H9 (cell line): ENCODE data around the gene C2orf42. TPM values are rescaled to one million over a fixed set of nuclear protein-coding genes. Genes with fewer than 3 reads are reported as not detected.
"Not testable (repeated sequence)": the region's sequence is repeated elsewhere in the genome, so short reads cannot be mapped to it uniquely, and the experiment has no call there.

ENCODE experiments used
- DNase-seq: peaks from one replicate; pipeline ENCODE4 v3.0.0-alpha.2; 2017
- H2AFZ ChIP-seq: one replicate; pipeline ENCODE4 v1.6.1; 2013; ENCODE audit warnings: mild to moderate bottlenecking, low read length, control low read depth, moderate library complexity
- H2AK5ac ChIP-seq: 2 replicates; pipeline ENCODE4 v1.6.1; 2013; ENCODE audit warnings: low read length, control low read depth, mixed read lengths; ENCODE audit not compliant: insufficient read length
- H2BK120ac ChIP-seq: one replicate; pipeline ENCODE4 v1.6.1; 2013; ENCODE audit warnings: low read depth, mild to moderate bottlenecking, low read length, control low read depth, inconsistent platforms; ENCODE audit not compliant: poor library complexity, severe bottlenecking
- H2BK12ac ChIP-seq: 2 replicates; pipeline ENCODE4 v1.6.1; 2013; ENCODE audit warnings: low read length, control low read depth, mixed read lengths, low read depth; ENCODE audit not compliant: insufficient read length
- H2BK15ac ChIP-seq: 2 replicates; pipeline ENCODE4 v1.6.1; 2013; ENCODE audit warnings: low read depth, low read length, control low read depth
- H2BK20ac ChIP-seq: one replicate; pipeline ENCODE4 v1.6.1; 2013; ENCODE audit warnings: low read depth, mild to moderate bottlenecking, low read length, control low read depth, inconsistent platforms; ENCODE audit not compliant: poor library complexity, severe bottlenecking
- H2BK5ac ChIP-seq: 2 replicates; pipeline ENCODE4 v1.6.1; 2013; ENCODE audit warnings: low read length, control low read depth, mixed read lengths; ENCODE audit not compliant: insufficient read length
- H3K14ac ChIP-seq: 2 replicates; pipeline ENCODE4 v1.6.1; 2013; ENCODE audit warnings: low read length, control low read depth; ENCODE audit not compliant: insufficient read depth
- H3K18ac ChIP-seq: 2 replicates; pipeline ENCODE4 v1.6.1; 2013; ENCODE audit warnings: low read depth, mild to moderate bottlenecking, mixed read lengths, low read length, control low read depth; ENCODE audit not compliant: insufficient read length
- H3K23ac ChIP-seq: 2 replicates; pipeline ENCODE4 v1.6.1; 2013; ENCODE audit warnings: low read length, control low read depth, mixed read lengths, low read depth; ENCODE audit not compliant: insufficient read length
- H3K23me2 ChIP-seq: 2 replicates; pipeline ENCODE4 v1.6.1; 2013; ENCODE audit warnings: low read depth, mild to moderate bottlenecking, mixed read lengths, low read length, control low read depth; ENCODE audit not compliant: insufficient read length, poor library complexity, severe bottlenecking
- H3K27ac ChIP-seq: 2 replicates; pipeline ENCODE4 v1.5.1; 2013; ENCODE audit warnings: low read length, control low read depth, mixed read lengths, low read depth; ENCODE audit not compliant: insufficient read length
- H3K27me3 ChIP-seq: 2 replicates; pipeline ENCODE4 v1.6.1; 2013; ENCODE audit warnings: low read length, control low read depth, inconsistent platforms; ENCODE audit not compliant: insufficient read depth
- H3K4ac ChIP-seq: 2 replicates; pipeline ENCODE4 v1.6.1; 2013; ENCODE audit warnings: low read depth, mild to moderate bottlenecking, control low read depth, inconsistent platforms, low read length, moderate library complexity
- H3K4me1 ChIP-seq: 2 replicates; pipeline ENCODE4 v1.6.1; 2013; ENCODE audit warnings: low read length, control low read depth, inconsistent platforms; ENCODE audit not compliant: insufficient read depth
- H3K4me2 ChIP-seq: 2 replicates; pipeline ENCODE4 v1.6.1; 2013; ENCODE audit warnings: low read length, control low read depth, mixed read lengths; ENCODE audit not compliant: insufficient read length, insufficient read depth
- H3K56ac ChIP-seq: 2 replicates; pipeline ENCODE4 v1.6.1; 2013; ENCODE audit warnings: low read depth, mild to moderate bottlenecking, mixed read lengths, low read length, control low read depth; ENCODE audit not compliant: insufficient read length
- H3K79me1 ChIP-seq: 2 replicates; pipeline ENCODE4 v1.6.1; 2013; ENCODE audit warnings: low read depth, mild to moderate bottlenecking, moderate library complexity, low read length, control low read depth, inconsistent platforms; ENCODE audit not compliant: insufficient read depth, poor library complexity, severe bottlenecking
- H3K79me2 ChIP-seq: 2 replicates; pipeline ENCODE4 v1.6.1; 2013; ENCODE audit warnings: low read length, control low read depth, inconsistent platforms; ENCODE audit not compliant: insufficient read depth
- H3K9ac ChIP-seq: 2 replicates; pipeline ENCODE4 v1.6.1; 2013; ENCODE audit warnings: low read length, control low read depth, mixed read lengths; ENCODE audit not compliant: insufficient read length; ENCODE audit errors: extremely low read depth
- H3K9me3 ChIP-seq: one replicate; pipeline ENCODE4 v1.6.1; 2013; ENCODE audit warnings: low read depth, low read length, inconsistent platforms; ENCODE audit not compliant: control insufficient read depth
- H3T11ph ChIP-seq: one replicate; pipeline ENCODE4 v1.6.1; 2013; ENCODE audit warnings: mild to moderate bottlenecking, low read length, control low read depth, inconsistent platforms
- H4K20me1 ChIP-seq: one replicate; pipeline ENCODE4 v1.6.1; 2013; ENCODE audit not compliant: control insufficient read depth, insufficient read length, insufficient read depth
- H4K5ac ChIP-seq: 2 replicates; pipeline ENCODE4 v1.6.1; 2013; ENCODE audit warnings: low read depth, mild to moderate bottlenecking, mixed read lengths, low read length, control low read depth; ENCODE audit not compliant: insufficient read length
- H4K8ac ChIP-seq: replicated peaks from 2 replicates; pipeline ENCODE4 v1.6.1; 2013; ENCODE audit warnings: low read length, control low read depth, mixed read lengths, low read depth; ENCODE audit not compliant: insufficient read length
- H4K91ac ChIP-seq: 2 replicates; pipeline ENCODE4 v1.6.1; 2013; ENCODE audit warnings: low read depth, mild to moderate bottlenecking, moderate library complexity, mixed read lengths, low read length, control low read depth; ENCODE audit not compliant: insufficient read length
- H3K27ac Mint-ChIP-seq, 3 experiments: 2 replicates in 2 of 3; 3 replicates in 1 of 3; pipeline ENCODE4 v1.8.0; 2020 to 2021; ENCODE audit warnings: mixed read lengths in 3 of 3, mild to moderate bottlenecking in 1 of 3, moderate library complexity in 1 of 3
- H3K27me3 Mint-ChIP-seq: 2 replicates; pipeline ENCODE4 v1.8.0; 2021; ENCODE audit warnings: low read depth, mild to moderate bottlenecking, moderate library complexity, mixed read lengths
- H3K36me3 Mint-ChIP-seq, 3 experiments: 2 replicates in 2 of 3; 3 replicates in 1 of 3; pipeline ENCODE4 v1.8.0; 2020 to 2021; ENCODE audit warnings: low read depth in 3 of 3, mixed read lengths in 3 of 3; ENCODE audit not compliant: insufficient read depth in 1 of 3
- H3K4me1 Mint-ChIP-seq, 2 experiments: 2 replicates each; pipeline ENCODE4 v1.8.0; 2020; ENCODE audit warnings: mixed read lengths in 2 of 2
- H3K4me3 Mint-ChIP-seq, 2 experiments: 2 replicates in 1 of 2; 3 replicates in 1 of 2; pipeline ENCODE4 v1.8.0; 2020 to 2021; ENCODE audit warnings: mild to moderate bottlenecking in 2 of 2, mixed read lengths in 2 of 2, moderate library complexity in 1 of 2
- H3K9me3 Mint-ChIP-seq, 2 experiments: 2 replicates in 1 of 2; 3 replicates in 1 of 2; pipeline ENCODE4 v1.8.0; 2020; ENCODE audit warnings: mild to moderate bottlenecking in 2 of 2, mixed read lengths in 2 of 2, moderate library complexity in 1 of 2
- WGBS: extraction: QIAGEN DNeasy Blood & Tissue Kit; methylation state at CpG from one replicate; pipeline ENCODE4 v1.1.7; 2013; ENCODE audit warnings: missing lambda C conversion rate, low lambda C conversion rate, mixed read lengths; ENCODE audit not compliant: insufficient read length; ENCODE audit errors: extremely low coverage; 5-methylcytosine and 5-hydroxymethylcytosine counted together
- total RNA-seq: library from RNA; stranded (reverse); gene quantifications from 2 replicates; pipeline ENCODE4 v1.2.1, GENCODE V29; 2021

The C2orf42 gene
- total RNA-seq, 1 experiment from 2014 or later, result 19.0 TPM

DNA sequence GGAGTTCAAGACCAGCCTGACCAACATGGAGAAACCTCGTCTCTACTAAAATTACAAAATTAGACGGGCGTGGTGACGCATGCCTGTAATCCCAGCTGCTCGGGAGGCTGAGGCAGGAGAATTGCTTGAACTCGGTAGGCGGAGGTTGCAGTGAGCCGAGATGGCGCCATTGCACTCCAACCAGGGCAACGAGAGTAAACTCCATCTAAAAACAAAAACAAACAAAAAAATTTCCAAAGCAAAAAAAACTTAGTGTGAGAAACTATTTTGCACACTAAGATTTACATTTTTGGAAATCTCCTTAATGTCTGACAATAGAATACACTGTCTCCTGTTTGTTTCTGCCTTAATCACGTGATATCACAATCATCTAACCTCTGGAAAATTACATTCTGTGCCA, 89.1 kb downstream of the C2orf42 start:
- not testable (repeated sequence) for H3K9me3 ChIP-seq, H3K56ac ChIP-seq, H2BK120ac ChIP-seq, H2AFZ ChIP-seq, H4K20me1 ChIP-seq, H3K14ac ChIP-seq, H3K4ac ChIP-seq, H2BK5ac ChIP-seq, H3K23me2 ChIP-seq, H3K27me3 Mint-ChIP-seq, H4K8ac ChIP-seq, H3K79me1 ChIP-seq, H3K4me1 ChIP-seq, H3K4me3 Mint-ChIP-seq, H2BK15ac ChIP-seq, H2BK12ac ChIP-seq, H2BK20ac ChIP-seq, H3K18ac ChIP-seq, H3K79me2 ChIP-seq, H3T11ph ChIP-seq, H3K9ac ChIP-seq, H3K4me2 ChIP-seq, H3K36me3 Mint-ChIP-seq, H3K27ac ChIP-seq, H3K23ac ChIP-seq, H3K27ac Mint-ChIP-seq, DNase-seq, H3K27me3 ChIP-seq, H4K5ac ChIP-seq, H3K9me3 Mint-ChIP-seq, H4K91ac ChIP-seq, H2AK5ac ChIP-seq
- H3K4me1 Mint-ChIP-seq, result peaks cover 22 to 26% of the 10 kb centered on the region in 2 experiments
- WGBS, result no CpG with 5 or more reads among the region's 11 CpGs
